ENCODE data around the gene EPN3. TPM values are rescaled to one million over a fixed set of nuclear protein-coding genes. Genes with fewer than 3 reads are reported as not detected.

Gene EPN3
- total RNA-seq, 1 experiment from 2014 or later = 22.8 TPM

DNA sequence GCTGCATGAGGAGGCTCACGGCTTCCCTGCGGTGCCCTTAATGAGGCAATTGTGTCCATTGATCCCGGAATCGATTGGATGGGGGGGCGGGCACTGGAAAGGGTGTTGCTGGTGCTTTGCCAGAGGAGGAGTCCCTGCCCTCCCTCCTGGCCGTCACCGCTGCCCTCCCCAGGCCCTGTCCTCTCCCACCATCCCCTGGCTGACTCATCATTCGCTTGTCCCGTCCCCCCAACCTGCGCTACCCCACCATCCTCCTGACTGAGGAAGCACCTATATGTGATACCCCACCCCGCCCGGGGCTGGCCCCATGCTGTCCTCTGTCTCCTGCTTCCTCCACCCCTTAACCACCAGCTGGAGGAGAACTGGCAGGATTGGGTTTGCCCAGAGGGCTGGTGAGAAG, 48.8 kb downstream of the EPN3 start:
- CTCF ChIA-PET = no interaction called here
- BruUV-seq (replicated peaks) = no TSS peak

DNA sequence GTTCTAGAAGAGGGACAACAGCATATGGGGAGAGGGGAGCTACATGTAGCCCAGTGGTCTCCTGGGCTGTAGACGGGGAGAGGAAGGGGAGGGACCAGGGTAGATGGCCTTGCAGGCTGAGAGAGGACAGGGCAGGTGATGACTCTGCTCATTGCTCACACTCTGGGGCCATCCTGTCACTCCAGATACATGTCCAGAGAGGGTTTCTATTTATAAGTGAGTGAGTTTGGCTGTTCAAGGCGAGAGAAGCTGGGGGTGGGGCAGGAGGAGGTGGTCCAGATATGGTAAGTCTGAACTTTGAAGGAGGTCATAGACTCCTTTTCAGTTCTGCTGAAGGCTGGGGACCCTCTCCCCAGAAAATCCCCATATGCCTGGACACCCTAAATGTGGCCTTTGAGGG, 50.2 kb downstream of the EPN3 start:
- BruUV-seq (replicated peaks) = no TSS peak
- ChIA-PET CTCF (interaction anchor here (0.7 kb wide), 1 partner anchor 283 kb away, joined by 3 read pairs; the partner anchor contains the start of gene TOB1), POLR2A (ENCODE audit: unreplicated experiment) (no interaction called here)
- Histone ChIP-seq H3F3A (ENCODE audit: insufficient read depth, low read depth) (no peaks in the 10 kb centered on the region), H3K9me2 (ENCODE audit: insufficient read depth) (no peaks in the 10 kb centered on the region), H3K9me3 (ENCODE audit: insufficient read depth, low read depth) (no peaks in the 10 kb centered on the region), H3K36me3 (ENCODE audit: low read depth) (no peaks in the 10 kb centered on the region), H3K4me2 (no peak overlapping the region), H3K4me3 (no peak overlapping the region), H3K79me2 (ENCODE audit: low read depth) (no peaks in the 10 kb centered on the region), H3K27ac (no peak overlapping the region), H2AFZ (no peak overlapping the region), H3K4me1 (replicated peaks; ENCODE audit: insufficient read depth) (peaks cover 10% of the 10 kb centered on the region), H4K20me1 (ENCODE audit: insufficient read depth) (no peaks in the 10 kb centered on the region), H3K27me3 (ENCODE audit: insufficient read depth, low read depth) (peaks cover 27% of the 10 kb centered on the region; the same call in 1 of the 2 replicates)
- intact Hi-C loops (cut with micrococcal nuclease; ENCODE audit: unreplicated experiment) = no loop called here
- TF ChIP-seq EZH2 (IDR thresholded peaks at IDR 0.05; ENCODE audit: low read depth) = no peak
- no peak for TF ChIP-seq CTCF (conservative IDR thresholded peaks at IDR 0.05)
- no peak for DNase-seq

More for the DNA sequence above, 48.8 kb downstream of the EPN3 start:
- TF ChIP-seq EZH2 (IDR thresholded peaks at IDR 0.05; ENCODE audit: low read depth) (no peak), CTCF (conservative IDR thresholded peaks at IDR 0.05) (no peak)
- H3K4me1 ChIP-seq (replicated peaks; ENCODE audit: insufficient read depth) = peaks cover 10% of the 10 kb centered on the region
- H3K27me3 ChIP-seq (ENCODE audit: insufficient read depth, low read depth) = peaks cover 26% of the 10 kb centered on the region; the same call in 1 of the 2 replicates
- H3K79me2 ChIP-seq (ENCODE audit: low read depth) = no peaks in the 10 kb centered on the region
- H3K36me3 ChIP-seq (ENCODE audit: low read depth) = no peaks in the 10 kb centered on the region
- POLR2A ChIA-PET (ENCODE audit: unreplicated experiment) = no interaction called here
- no peak overlapping the region for H3K27ac ChIP-seq
- no peaks in the 10 kb centered on the region for H3K9me2 ChIP-seq (ENCODE audit: insufficient read depth)
- no peaks in the 10 kb centered on the region for H3F3A ChIP-seq (ENCODE audit: insufficient read depth, low read depth)
- H4K20me1 ChIP-seq (ENCODE audit: insufficient read depth) = no peaks in the 10 kb centered on the region
- no peak overlapping the region for H3K4me2 ChIP-seq
- no peak overlapping the region for H2AFZ ChIP-seq
- intact Hi-C loops (cut with micrococcal nuclease; ENCODE audit: unreplicated experiment) = no loop called here
- DNase-seq = no peak
- H3K4me3 ChIP-seq = no peak overlapping the region
- no peaks in the 10 kb centered on the region for H3K9me3 ChIP-seq (ENCODE audit: insufficient read depth, low read depth)

GRCh38 chr17:50583641-50584040, 51.1 kb downstream of the EPN3 start:
- DNase-seq = no peak
- no peaks in the 10 kb centered on the region for H3F3A ChIP-seq (ENCODE audit: insufficient read depth, low read depth)
- H3K4me3 ChIP-seq = no peak overlapping the region
- H3K9me3 ChIP-seq (ENCODE audit: insufficient read depth, low read depth) = no peaks in the 10 kb centered on the region
- peaks cover 21% of the 10 kb centered on the region; the same call in 1 of the 2 replicates for H3K27me3 ChIP-seq (ENCODE audit: insufficient read depth, low read depth)
- ChIA-PET CTCF (no interaction called here), POLR2A (ENCODE audit: unreplicated experiment) (interaction anchor here (0.6 kb wide), 1 partner anchor 265 kb away, joined by 21 read pairs; no protein-coding TSS in a partner anchor)
- intact Hi-C loops (cut with micrococcal nuclease; ENCODE audit: unreplicated experiment) = no loop called here
- no peak overlapping the region for H3K27ac ChIP-seq
- no TSS peak for BruUV-seq (replicated peaks)
- no peaks in the 10 kb centered on the region for H4K20me1 ChIP-seq (ENCODE audit: insufficient read depth)
- no peaks in the 10 kb centered on the region for H3K9me2 ChIP-seq (ENCODE audit: insufficient read depth)
- H2AFZ ChIP-seq = no peak overlapping the region
- H3K36me3 ChIP-seq (ENCODE audit: low read depth) = no peaks in the 10 kb centered on the region
- no peaks in the 10 kb centered on the region for H3K79me2 ChIP-seq (ENCODE audit: low read depth)
- TF ChIP-seq CTCF (conservative IDR thresholded peaks at IDR 0.05) (no peak), EZH2 (IDR thresholded peaks at IDR 0.05; ENCODE audit: low read depth) (no peak)
- H3K4me2 ChIP-seq = no peak overlapping the region
- peaks cover 10% of the 10 kb centered on the region for H3K4me1 ChIP-seq (replicated peaks; ENCODE audit: insufficient read depth)
